Gastrocnemius medialis (tissue), 4 donors: ENCODE data around the gene ZNF846. TPM values are rescaled to one million over a fixed set of nuclear protein-coding genes. Genes with fewer than 3 reads are reported as not detected.
"Not testable (repeated sequence)": the region's sequence is repeated elsewhere in the genome, so short reads cannot be mapped to it uniquely, and the experiment has no call there.

Experiments
- ATAC-seq, 2 donors: fragments of 150-250 bp; one replicate each; pipeline ENCODE4 v1.9.1; 2016
- DNase-seq, 2 donors: peaks; one replicate each; pipeline ENCODE4 v3.0.0-alpha.2; 2019
- H3K27ac ChIP-seq, 4 donors: fragments of 200-600 bp; sonication (generic); 1 replicate in 1 of 4; 2 replicates in 3 of 4; pipeline ENCODE4 v1.5.1; 2016 to 2018; ENCODE audit warnings: mild to moderate bottlenecking in 2 of 4, moderate library complexity in 1 of 4
- H3K27me3 ChIP-seq, 3 donors: fragments of 200-600 bp; sonication (generic) in 2 of 3; 1 replicate in 1 of 3; 2 replicates in 2 of 3; pipeline versions ENCODE4 v1.5.1 to v1.6.0; 2016 to 2019; ENCODE audit warnings: mild to moderate bottlenecking in 1 of 3, moderate library complexity in 1 of 3
- H3K36me3 ChIP-seq, 2 donors: fragments of 200-600 bp; sonication (generic) in 1 of 2; one replicate each; pipeline ENCODE4 v1.5.1; 2017 to 2018
- H3K4me1 ChIP-seq, 2 donors: fragments of 200-600 bp; sonication (generic) in 1 of 2; one replicate each; pipeline ENCODE4 v1.5.1; 2016 to 2017; ENCODE audit warnings: mild to moderate bottlenecking in 2 of 2
- H3K4me3 ChIP-seq, 4 donors: fragments of 200-600 bp; sonication (generic) in 3 of 4; 1 replicate in 1 of 4; 2 replicates in 3 of 4; pipeline ENCODE4 v1.5.1; 2016 to 2019; ENCODE audit warnings: mild to moderate bottlenecking in 2 of 4
- H3K9me3 ChIP-seq, 3 donors: fragments of 200-600 bp; sonication (generic) in 2 of 3; 1 replicate in 1 of 3; 2 replicates in 2 of 3; pipeline ENCODE4 v1.5.1; 2016 to 2019
- CTCF ChIP-seq, 5 experiments: fragments of 450-650 bp in 3 of 5; fragments of 200-600 bp in 2 of 5; sonication (generic) in 2 of 5; IDR thresholded peaks in 4 of 5; conservative IDR thresholded peaks in 1 of 5; 1 replicate in 4 of 5; 2 replicates in 1 of 5; pipeline ENCODE4 v1.5.1; 2016 to 2019; ENCODE audit warnings: antibody characterized with exemption in 5 of 5, mild to moderate bottlenecking in 3 of 5, moderate library complexity in 3 of 5
- POLR2A ChIP-seq, 2 donors: fragments of 450-650 bp; IDR thresholded peaks; one replicate each; pipeline ENCODE4 v1.6.1; 2017; ENCODE audit warnings: antibody characterized with exemption in 2 of 2, mild to moderate bottlenecking in 2 of 2, moderate library complexity in 2 of 2
- in situ Hi-C, 4 donors: fragments of 200-750 bp; cut with MboI; loops; one replicate each; pipeline versions ENCODE4 v1.15.0 to v1.8.0; 2017; ENCODE audit warnings: low sequenced_read_pairs in 4 of 4
- intact Hi-C: fragments of 100-400 bp; cut with DNase I; formaldehyde crosslinking; loops from one replicate; pipeline ENCODE4 v1.15.1; 2023; ENCODE audit warnings: low total_unique reads
- total RNA-seq, 4 donors: library from RNA; depleted of rRNA; stranded (reverse); fragments of >200 nt; gene quantifications; one replicate each; pipeline versions ENCODE4 v1.1.0 to v1.2.3, GENCODE V29; 2016

ZNF846 gene
- total RNA-seq, 4 donors from 2014 or later: 0.63 to 5.0 (median 2.1) TPM

DNA sequence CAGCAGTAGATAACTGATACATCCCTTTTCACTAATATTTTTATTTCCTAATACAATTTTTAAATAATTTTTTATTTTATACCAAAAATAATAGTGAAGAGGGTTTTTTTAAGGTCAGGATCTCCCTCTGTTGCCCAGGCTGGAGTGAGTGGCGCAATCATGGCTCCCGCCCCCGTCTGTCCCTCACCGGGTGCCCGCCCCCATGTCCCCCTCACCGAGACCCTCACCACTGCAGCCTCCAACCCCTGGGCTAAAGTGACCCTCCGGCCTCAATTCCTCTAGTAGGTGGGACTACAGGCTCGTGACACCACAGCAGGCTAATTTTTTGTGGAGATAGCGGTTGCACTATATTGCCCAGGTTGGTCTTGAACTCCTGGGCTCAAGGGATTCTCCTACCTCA is 17.8 kb upstream of the ZNF846 start:
- H3K4me1 ChIP-seq: peaks cover 0 to 4% of the 10 kb centered on the region in 2 donors
- ATAC-seq: no peak
- no peaks in the 10 kb centered on the region for H3K36me3 ChIP-seq
- peak overlapping the region; percentile 66 to 77 (median 72) for H3K4me3 ChIP-seq
- peaks cover 8 to 47% (median 43%) of the 10 kb centered on the region in 3 donors for H3K27me3 ChIP-seq
- in situ Hi-C loops (loop anchor here (25.0 kb wide), 3 partner anchors 474 to 949 kb away; partner anchors contain the start of genes ZNF559 (in 3 of the 4), ZNF699 (in 3 of the 4), MBD3L1 (in 1 of the 4) and OR7D4 (in 1 of the 4)), intact Hi-C loops (no loop called here)
- DNase-seq: no peak
- no peak for TF ChIP-seq POLR2A (IDR thresholded peaks at IDR 0.05)
- TF ChIP-seq CTCF (IDR thresholded peaks at IDR 0.05 in 4 of 5, conservative IDR thresholded peaks at IDR 0.05 in 1 of 5): no peak
- no peaks in the 10 kb centered on the region for H3K9me3 ChIP-seq
- peak overlapping the region; percentile 86 to 94 (median 88) for H3K27ac ChIP-seq

DNA sequence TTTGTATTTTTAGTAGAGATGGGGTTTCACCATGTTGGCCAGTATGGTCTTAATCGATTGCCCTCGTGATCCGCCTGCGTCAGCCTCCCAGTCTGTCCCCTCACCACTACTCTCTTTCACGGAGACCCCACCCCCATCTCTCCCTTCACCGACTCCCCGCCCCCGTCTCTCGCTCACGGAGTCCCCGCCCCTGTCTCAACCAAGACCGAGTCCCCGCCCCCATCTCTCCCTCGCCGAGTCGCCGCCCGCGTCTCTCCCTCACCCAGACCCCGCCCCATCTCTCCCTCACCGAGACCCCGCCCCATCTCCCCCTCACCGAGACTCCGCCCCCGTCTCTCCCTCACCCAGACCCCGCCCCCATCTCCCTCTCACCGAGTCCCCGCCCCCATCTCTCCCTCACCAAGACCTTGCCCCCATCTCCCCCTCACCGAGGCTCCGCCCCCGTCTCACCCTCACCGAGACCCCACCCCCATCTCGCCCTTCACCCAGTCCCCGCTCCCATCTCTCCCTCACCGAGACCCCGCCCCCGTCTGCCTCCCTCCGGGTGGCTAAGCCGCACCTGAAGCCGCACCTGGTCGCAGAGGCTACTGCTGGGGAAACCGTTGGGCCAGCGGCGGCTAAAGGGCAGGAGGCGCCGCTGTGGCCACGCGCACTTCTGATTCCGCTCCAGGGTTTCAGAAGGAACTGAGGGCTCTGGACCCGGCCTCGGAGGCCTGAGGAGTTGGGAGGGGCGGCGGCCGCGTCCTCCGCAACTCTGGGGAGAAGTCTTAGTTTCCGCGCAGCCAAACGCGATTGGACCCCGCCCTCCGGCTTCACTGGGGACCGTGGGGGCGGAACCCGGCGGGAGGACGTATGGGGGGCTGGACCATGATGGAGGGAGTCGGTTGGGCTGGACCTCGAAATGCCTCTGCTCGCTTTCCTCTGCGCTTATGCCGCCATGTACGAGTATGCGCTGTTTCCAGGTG is 17.1 kb upstream of the ZNF846 start:
- TF ChIP-seq POLR2A (IDR thresholded peaks at IDR 0.05): peak; percentile 41 to 73
- no peak for TF ChIP-seq CTCF (IDR thresholded peaks at IDR 0.05 in 4 of 5, conservative IDR thresholded peaks at IDR 0.05 in 1 of 5)

GRCh38 chr19:9784163-9784496 is 15.6 kb upstream of the ZNF846 start:
- ATAC-seq, DNase-seq, H3K4me1 ChIP-seq, intact Hi-C loops, H3K9me3 ChIP-seq, H3K27ac ChIP-seq, H3K36me3 ChIP-seq, H3K4me3 ChIP-seq: not testable (repeated sequence)
- in situ Hi-C loops: loop anchor here (25.0 kb wide), 3 partner anchors 472 to 947 kb away; partner anchors contain the start of genes ZNF559 (in 3 of the 4), ZNF699 (in 3 of the 4), MBD3L1 (in 1 of the 4) and OR7D4 (in 1 of the 4)
- H3K27me3 ChIP-seq: peaks cover 8 to 33% (median 32%) of the 10 kb centered on the region in 3 donors

More for the DNA sequence above, 17.1 kb upstream of the ZNF846 start:
- ATAC-seq (peak; percentile 81 to 83), DNase-seq (peak; percentile 82)
- peak overlapping the region; percentile 86 to 94 (median 88) for H3K27ac ChIP-seq
- H3K27me3 ChIP-seq: peaks cover 8 to 42% (median 36%) of the 10 kb centered on the region in 3 donors
- no peaks in the 10 kb centered on the region for H3K9me3 ChIP-seq
- intact Hi-C loops (no loop called here), in situ Hi-C loops (loop anchor here (25.0 kb wide), 3 partner anchors 473 to 948 kb away; partner anchors contain the start of genes ZNF559 (in 3 of the 4), ZNF699 (in 3 of the 4), MBD3L1 (in 1 of the 4) and OR7D4 (in 1 of the 4))
- peak overlapping the region; percentile 66 to 77 (median 72) for H3K4me3 ChIP-seq
- no peaks in the 10 kb centered on the region for H3K4me1 ChIP-seq
- H3K36me3 ChIP-seq: no peaks in the 10 kb centered on the region

GRCh38 chr19:9782338-9782737 is 13.8 kb upstream of the ZNF846 start:
- Histone ChIP-seq H3K4me1 (no peaks in the 10 kb centered on the region), H3K9me3 (no peaks in the 10 kb centered on the region), H3K27ac (no peak overlapping the region), H3K36me3 (no peaks in the 10 kb centered on the region), H3K27me3 (peaks cover 8 to 18% (median 16%) of the 10 kb centered on the region in 3 donors), H3K4me3 (no peak overlapping the region)
- in situ Hi-C loops: loop anchor here (25.0 kb wide), 3 partner anchors 470 to 945 kb away; partner anchors contain the start of genes ZNF559 (in 3 of the 4), ZNF699 (in 3 of the 4), MBD3L1 (in 1 of the 4) and OR7D4 (in 1 of the 4)
- ATAC-seq: no peak
- no peak for DNase-seq
- intact Hi-C loops: no loop called here
- TF ChIP-seq CTCF (IDR thresholded peaks at IDR 0.05 in 4 of 5, conservative IDR thresholded peaks at IDR 0.05 in 1 of 5): no peak
- TF ChIP-seq POLR2A (IDR thresholded peaks at IDR 0.05): no peak
